Measurements from ENCODE around the gene HERC4.
"Not testable (repeated sequence)": the region's sequence is repeated elsewhere in the genome, so short reads cannot be mapped to it uniquely, and the experiment has no call there.

Gene HERC4

DNA sequence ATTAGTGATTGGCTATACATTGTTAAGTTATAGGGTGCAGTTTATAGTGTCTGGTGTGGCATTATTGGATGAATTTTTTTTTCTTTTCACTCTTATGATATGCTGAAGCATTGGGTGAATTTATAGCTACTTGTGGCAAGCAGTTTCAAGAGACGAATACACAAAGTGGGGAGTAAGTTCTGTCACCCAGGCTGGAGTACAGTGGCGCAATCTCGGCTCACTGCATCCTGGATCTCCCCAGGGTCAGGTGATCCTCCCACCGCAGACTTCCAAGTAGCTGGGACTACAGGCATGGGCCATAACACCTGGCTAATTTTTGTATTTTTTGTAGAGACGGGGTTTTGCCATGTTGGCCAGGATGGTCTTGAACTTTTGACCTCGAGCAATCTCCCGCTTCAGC is 196.9 kb downstream of the HERC4 start:
- DNase-seq (ENCODE audit: low spot score): no peak

DNA sequence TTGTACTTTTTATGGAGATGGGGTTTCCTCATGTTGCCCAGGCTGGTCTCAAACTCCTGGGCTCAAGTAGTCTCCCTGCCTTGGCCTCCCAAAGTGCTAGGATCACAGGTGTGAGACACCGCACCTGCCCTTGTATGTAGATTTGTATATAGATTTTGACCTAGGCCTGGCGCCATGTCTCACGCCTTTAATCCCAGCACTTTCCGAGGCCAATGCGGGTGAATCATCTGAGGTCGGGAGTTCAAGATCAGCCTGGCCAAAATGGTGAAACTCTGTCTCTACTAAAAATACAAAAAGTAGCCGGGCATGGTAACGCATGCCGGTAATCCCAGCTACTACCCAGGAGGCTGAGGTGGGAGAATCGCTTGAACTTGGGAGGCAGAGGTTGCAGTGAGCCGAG is 197.7 kb downstream of the HERC4 start:
- DNase-seq (ENCODE audit: low spot score): not testable (repeated sequence)

DNA sequence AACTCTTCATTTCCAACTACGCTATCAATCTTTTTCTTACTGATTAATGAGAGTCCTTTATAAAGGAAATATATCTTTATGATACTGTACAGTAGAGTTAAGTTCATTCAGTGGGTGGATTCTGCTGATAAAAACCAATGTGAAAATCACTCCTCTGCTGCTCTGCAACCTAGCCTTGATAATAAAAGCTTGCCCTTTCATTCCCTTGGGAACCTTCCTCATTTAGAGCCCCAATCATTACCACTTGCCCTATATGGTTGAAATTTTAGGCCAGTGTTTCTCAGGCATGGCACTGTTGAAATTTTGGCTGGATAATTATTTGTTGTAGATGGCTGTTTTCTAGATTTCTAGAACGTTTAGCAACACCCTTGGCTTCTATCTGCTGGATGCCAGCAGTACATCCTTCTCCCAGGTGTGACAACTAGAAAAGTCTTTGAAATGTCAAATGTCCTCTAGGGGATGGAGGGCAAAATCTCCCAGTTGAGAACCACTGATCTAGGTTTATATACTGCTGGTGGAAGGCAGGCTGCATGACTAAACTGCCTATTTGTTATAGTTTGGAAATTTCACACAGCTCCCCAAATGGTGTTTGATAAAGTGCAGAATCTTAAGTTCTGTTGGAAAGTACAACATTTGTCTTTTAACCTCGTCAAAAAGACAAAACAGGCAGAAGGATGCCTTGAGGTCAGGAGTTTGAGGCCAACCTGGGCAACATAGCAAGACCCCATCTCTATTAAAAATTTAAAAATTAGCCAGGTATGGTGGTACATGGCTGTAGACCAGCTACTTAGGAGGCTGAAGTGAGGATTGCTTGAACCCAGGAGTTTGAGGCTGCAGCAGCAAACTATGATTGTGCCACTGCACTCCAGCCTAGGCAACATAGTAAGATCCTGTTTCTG is 199.5 kb downstream of the HERC4 start:
- no peak for DNase-seq (ENCODE audit: low spot score)

Data from AG08395 (cell line).